Measurements from ENCODE around the gene ZNF335. TPM values are rescaled to one million over a fixed set of nuclear protein-coding genes. Genes with fewer than 3 reads are reported as not detected.
"Not testable (repeated sequence)": the region's sequence is repeated elsewhere in the genome, so short reads cannot be mapped to it uniquely, and the experiment has no call there.

ZNF335 gene
- total RNA-seq, 1 donor from 2014 or later = 27.8 TPM

- TF ChIP-seq CTCF (IDR thresholded peaks at IDR 0.05) = no peak
- H3K4me1 ChIP-seq = no peaks in the 10 kb centered on the region
- intact Hi-C loops (cut with DNase I) = no loop called here
- H3K9me3 ChIP-seq = no peaks in the 10 kb centered on the region
- H3K27ac ChIP-seq = no peak overlapping the region
- DNase-seq (ENCODE audit: low spot score in 2 of 2) = peak in 1 of 2 donors; percentile 60
- H3K27me3 ChIP-seq = no peaks in the 10 kb centered on the region
- peaks cover 75 to 81% of the 10 kb centered on the region in 2 donors for H3K36me3 ChIP-seq
- no peak overlapping the region for H3K4me3 ChIP-seq
These were observed 14.7 kb downstream of the ZNF335 start for GRCh38 chr20:45957021-45957941.

GRCh38 chr20:45956326-45956725 is 15.7 kb downstream of the ZNF335 start:
- peak; percentile 2 to 40 for DNase-seq (ENCODE audit: low spot score in 2 of 2)
- peaks cover 75 to 81% of the 10 kb centered on the region in 2 donors for H3K36me3 ChIP-seq
- intact Hi-C loops (cut with DNase I) = not testable (repeated sequence)

GRCh38 chr20:45953672-45954071 is 18.3 kb downstream of the ZNF335 start:
- intact Hi-C loops (cut with DNase I) = no loop called here
- H3K36me3 ChIP-seq = peaks cover 71 to 80% of the 10 kb centered on the region in 2 donors
- H3K9me3 ChIP-seq = no peaks in the 10 kb centered on the region
- TF ChIP-seq CTCF (IDR thresholded peaks at IDR 0.05) = no peak
- no peak for DNase-seq (ENCODE audit: low spot score in 2 of 2)
- no peak overlapping the region for H3K4me3 ChIP-seq
- H3K4me1 ChIP-seq = no peaks in the 10 kb centered on the region
- no peak overlapping the region for H3K27ac ChIP-seq
- H3K27me3 ChIP-seq = no peaks in the 10 kb centered on the region

More at GRCh38 chr20:45956326-45956725, 15.7 kb downstream of the ZNF335 start:
- not testable (repeated sequence) for H3K27ac ChIP-seq, H3K9me3 ChIP-seq, H3K27me3 ChIP-seq, H3K4me3 ChIP-seq, H3K4me1 ChIP-seq

- Histone ChIP-seq H3K36me3 (peaks cover 71 to 80% of the 10 kb centered on the region in 2 donors), H3K4me3 (no peak overlapping the region), H3K9me3 (no peaks in the 10 kb centered on the region), H3K4me1 (no peaks in the 10 kb centered on the region), H3K27me3 (no peaks in the 10 kb centered on the region), H3K27ac (no peak overlapping the region)
- intact Hi-C loops (cut with DNase I) = no loop called here
- no peak for TF ChIP-seq CTCF (IDR thresholded peaks at IDR 0.05)
- DNase-seq (ENCODE audit: low spot score in 2 of 2) = no peak
These were observed 19.1 kb downstream of the ZNF335 start for GRCh38 chr20:45952861-45953260.

GRCh38 chr20:45951925-45952834 is 19.8 kb downstream of the ZNF335 start:
- Histone ChIP-seq H3K27me3 (no peaks in the 10 kb centered on the region), H3K4me1 (no peaks in the 10 kb centered on the region), H3K9me3 (no peaks in the 10 kb centered on the region), H3K27ac (no peak overlapping the region), H3K4me3 (no peak overlapping the region), H3K36me3 (peaks cover 71 to 80% of the 10 kb centered on the region in 2 donors)
- no peak for TF ChIP-seq CTCF (IDR thresholded peaks at IDR 0.05)
- intact Hi-C loops (cut with DNase I) = no loop called here
- DNase-seq (ENCODE audit: low spot score in 2 of 2) = no peak

GRCh38 chr20:45950330-45950646 is 21.7 kb downstream of the ZNF335 start:
- Histone ChIP-seq H3K27ac (no peak overlapping the region), H3K36me3 (peaks cover 78 to 89% of the 10 kb centered on the region in 2 donors), H3K27me3 (no peaks in the 10 kb centered on the region), H3K4me3 (no peak overlapping the region), H3K9me3 (no peaks in the 10 kb centered on the region), H3K4me1 (no peaks in the 10 kb centered on the region)
- intact Hi-C loops (cut with DNase I) = no loop called here
- TF ChIP-seq CTCF (IDR thresholded peaks at IDR 0.05) = no peak
- DNase-seq (ENCODE audit: low spot score in 2 of 2) = no peak
